Fibroblast of mammary gland (primary cell): ENCODE measurements around the gene TRIM31.
A peak's percentile ranks its signal among the peaks of the same experiment; 100 is the strongest.

Source experiments
- DNase-seq: peaks from one replicate; pipeline ENCODE4 v3.0.0-alpha.2; 2010; ENCODE audit warnings: low read depth
- H3K4me3 ChIP-seq: 2 replicates; pipeline ENCODE4 v1.5.1; 2011; ENCODE audit warnings: low read depth, mild to moderate bottlenecking, low read length, moderate library complexity; ENCODE audit not compliant: control insufficient read depth
- TF ChIP-seq, protein P1 (sequence below): conservative IDR thresholded peaks from 2 replicates; pipeline ENCODE4 v1.5.1; 2011; ENCODE audit warnings: low read depth, low read length, inconsistent platforms; ENCODE audit not compliant: control insufficient read depth, insufficient read depth

TRIM31 gene

DNA sequence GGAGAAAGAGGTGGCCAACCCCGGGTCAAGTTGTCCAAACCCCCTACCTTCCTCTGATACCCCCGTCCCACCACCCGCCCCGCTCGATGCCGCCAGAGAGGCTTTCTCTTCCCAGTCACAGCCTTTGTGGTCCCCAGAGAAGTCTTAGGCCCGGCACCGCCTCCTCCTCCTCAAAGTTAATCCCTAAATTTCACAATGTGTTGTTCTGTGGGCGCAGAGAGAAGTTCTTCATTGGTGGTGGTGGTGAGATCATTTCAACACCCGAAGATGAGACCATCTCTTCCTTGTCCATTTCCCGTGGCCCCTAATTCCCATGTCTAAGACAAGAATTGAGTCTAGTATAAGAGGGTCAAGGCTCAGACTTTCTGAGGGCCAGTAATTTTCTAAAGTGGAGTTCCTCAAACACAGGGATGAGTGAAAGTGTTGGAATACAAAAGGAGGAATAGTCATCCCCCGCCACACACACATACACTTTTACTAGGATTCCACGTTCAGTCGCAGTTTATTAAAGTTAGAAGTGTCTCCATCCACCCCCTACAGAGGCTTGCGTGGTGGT, 10.4 kb downstream of the TRIM31 start:
- DNase-seq, result peak; percentile 78
- TF ChIP-seq, protein P1, sequence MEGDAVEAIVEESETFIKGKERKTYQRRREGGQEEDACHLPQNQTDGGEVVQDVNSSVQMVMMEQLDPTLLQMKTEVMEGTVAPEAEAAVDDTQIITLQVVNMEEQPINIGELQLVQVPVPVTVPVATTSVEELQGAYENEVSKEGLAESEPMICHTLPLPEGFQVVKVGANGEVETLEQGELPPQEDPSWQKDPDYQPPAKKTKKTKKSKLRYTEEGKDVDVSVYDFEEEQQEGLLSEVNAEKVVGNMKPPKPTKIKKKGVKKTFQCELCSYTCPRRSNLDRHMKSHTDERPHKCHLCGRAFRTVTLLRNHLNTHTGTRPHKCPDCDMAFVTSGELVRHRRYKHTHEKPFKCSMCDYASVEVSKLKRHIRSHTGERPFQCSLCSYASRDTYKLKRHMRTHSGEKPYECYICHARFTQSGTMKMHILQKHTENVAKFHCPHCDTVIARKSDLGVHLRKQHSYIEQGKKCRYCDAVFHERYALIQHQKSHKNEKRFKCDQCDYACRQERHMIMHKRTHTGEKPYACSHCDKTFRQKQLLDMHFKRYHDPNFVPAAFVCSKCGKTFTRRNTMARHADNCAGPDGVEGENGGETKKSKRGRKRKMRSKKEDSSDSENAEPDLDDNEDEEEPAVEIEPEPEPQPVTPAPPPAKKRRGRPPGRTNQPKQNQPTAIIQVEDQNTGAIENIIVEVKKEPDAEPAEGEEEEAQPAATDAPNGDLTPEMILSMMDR, result no peak
- H3K4me3 ChIP-seq, result peak overlapping the region; percentile 41

- H3K4me3 ChIP-seq, result peak overlapping the region; percentile 47
- peak; percentile 82 for DNase-seq
- TF ChIP-seq, protein P1, result no peak
Measured at GRCh38 chr6:30101444-30102413, 11.2 kb downstream of the TRIM31 start.

DNA sequence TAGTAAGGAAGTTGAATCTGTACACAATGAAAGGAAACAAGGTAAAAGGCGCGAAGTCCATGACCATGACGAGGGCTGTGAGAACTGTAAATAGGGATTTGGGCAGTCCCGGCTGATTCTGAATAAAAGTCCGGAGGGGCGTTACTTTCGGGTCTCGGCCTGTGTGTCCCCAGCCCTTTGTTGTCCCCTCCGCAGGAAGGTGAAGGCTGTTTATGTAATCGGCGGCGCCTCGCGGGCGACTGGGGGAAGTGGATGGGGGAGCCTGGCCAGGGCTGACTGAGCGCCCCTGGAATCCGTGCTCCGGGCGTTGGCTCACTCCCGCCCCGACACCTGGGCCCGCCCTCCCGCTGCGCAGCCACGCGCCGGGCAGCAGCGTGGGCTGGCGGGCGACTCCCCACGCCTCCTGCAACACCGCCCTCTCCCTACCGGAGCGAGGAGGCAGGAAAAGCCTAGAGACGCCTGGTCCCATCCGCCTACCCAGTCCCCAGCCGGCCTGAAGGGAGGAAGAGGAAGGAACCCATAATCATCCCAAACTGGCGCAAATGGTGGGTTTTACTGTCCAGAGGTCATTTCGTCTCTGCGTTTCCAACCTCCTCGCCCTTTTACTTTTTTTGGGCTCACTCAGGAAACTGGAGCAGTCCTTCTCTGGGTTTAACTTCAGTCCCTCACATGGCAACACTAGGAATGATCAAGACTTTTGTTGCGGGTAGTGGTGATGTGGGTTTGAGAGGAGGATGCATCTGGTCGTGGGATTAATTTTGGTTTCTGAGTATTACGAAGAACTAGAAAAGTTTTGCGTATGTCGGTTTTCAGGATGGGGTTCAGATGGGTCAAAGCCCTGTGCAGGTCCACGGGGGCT, 12.1 kb downstream of the TRIM31 start:
- TF ChIP-seq, protein P1, result no peak
- peak overlapping the region; percentile 13 for H3K4me3 ChIP-seq
- no peak for DNase-seq

- TF ChIP-seq, protein P1, result no peak
- DNase-seq, result no peak
- no peak overlapping the region for H3K4me3 ChIP-seq
Measured at GRCh38 chr6:30100154-30100553, 12.7 kb downstream of the TRIM31 start.

- H3K4me3 ChIP-seq, result no peak overlapping the region
- TF ChIP-seq, protein P1, result no peak
- no peak for DNase-seq
Measured at GRCh38 chr6:30097902-30098768, 14.8 kb downstream of the TRIM31 start.
